Dedifferentiated amniotic fluid mesenchymal stem cell (primary cell): ENCODE data around the gene TRAF3IP1.

ENCODE experiments used
- DNase-seq: peaks from one replicate; pipeline ENCODE4 v3.0.0-alpha.2; 2016; ENCODE audit errors: extremely low spot score

TRAF3IP1 gene

DNA sequence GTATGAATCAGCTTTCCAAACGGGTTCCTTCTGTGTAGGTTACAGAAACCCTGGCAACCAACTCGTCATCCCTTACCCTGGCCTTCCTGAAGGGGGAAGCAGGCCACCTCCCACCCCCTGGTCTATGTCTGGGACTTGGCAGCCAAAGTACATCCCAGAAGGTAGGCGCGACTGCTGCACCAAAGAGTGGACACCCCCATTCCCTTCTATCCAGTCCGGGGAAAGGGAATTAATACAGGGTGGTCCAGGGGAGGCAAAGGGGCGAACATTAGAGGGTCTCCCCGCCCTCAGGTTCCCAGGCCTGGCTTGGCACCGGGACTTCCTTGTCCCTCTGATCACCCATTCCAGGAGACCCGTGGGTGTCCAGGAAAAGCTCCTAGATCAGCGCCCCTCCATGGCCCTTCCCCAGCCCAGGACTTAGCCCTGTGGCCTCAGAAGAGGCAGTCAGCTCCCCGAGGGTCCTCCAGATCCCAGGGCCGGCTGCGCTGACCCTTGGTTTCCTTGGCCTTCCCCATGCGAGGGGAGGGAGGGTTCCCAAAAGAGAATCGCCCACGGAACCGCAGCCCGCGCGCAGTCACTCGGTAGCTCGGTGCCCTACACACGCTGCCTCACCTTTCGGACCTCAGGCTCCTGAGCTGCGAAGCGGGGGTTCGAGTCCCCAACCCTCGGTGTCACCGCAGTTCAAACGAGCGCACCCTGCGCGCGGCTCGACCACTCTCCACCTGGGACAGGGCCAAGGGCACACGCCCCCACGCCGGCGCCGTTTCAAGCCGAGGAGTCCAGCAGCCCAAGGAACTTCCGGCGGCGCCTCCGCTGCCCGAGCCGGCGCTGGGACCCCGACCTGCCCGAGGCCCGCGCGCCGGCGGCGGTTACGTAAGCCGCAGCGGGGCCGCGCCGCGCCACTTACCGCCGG is 32.3 kb upstream of the TRAF3IP1 start, which contains the start of gene PER2:
Gene PER2, minus strand, starts transcription at position 874 of the 913 bp plus-strand sequence. CDS start 10,674 bp downstream, outside the sequence.
- DNase-seq: peak; percentile 80

DNA sequence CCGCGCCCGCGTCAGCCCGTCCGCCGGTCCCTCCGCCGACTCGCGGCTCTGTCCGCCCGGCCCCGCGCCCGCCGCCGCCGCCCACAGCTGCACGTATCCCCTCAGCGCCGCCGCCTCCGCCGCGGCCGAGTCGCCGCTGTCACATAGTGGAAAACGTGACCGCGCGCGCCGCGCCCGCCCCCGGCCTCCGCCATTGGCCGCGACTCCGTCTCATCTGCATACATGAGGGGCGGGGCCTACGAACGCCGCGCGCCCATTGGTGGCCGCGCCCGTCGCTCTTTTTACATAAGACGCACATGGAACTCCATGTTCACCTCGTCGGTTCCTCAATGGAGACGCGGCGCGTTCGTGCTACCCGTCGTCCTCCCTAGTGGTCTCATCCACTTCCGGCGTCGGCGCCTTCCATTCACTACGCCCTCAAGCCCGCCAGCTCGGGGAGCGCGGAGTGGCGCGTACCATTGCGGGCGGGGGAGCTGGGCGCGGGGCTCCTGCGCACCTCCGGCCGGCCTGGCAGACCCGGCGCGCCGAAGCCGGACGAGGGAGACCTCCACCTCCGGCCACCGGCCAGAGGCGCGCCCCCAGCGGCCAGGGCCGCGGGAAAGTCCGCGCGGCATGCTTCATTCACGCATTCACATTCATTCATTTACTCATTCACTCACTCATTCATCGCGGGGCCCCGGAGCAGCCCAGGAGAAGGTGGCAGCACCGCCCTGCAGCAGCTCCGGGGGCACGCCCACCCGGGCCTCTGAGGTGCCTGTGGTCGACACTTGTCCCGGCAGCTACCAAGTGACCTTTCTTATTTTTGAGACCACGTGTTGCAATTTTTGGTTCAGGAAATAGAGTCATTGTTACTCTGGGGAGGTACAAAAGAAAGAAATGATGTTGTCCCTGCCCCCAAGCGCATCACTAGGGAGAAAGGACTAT is 31.4 kb upstream of the TRAF3IP1 start:
- peak; percentile 95 for DNase-seq

DNA sequence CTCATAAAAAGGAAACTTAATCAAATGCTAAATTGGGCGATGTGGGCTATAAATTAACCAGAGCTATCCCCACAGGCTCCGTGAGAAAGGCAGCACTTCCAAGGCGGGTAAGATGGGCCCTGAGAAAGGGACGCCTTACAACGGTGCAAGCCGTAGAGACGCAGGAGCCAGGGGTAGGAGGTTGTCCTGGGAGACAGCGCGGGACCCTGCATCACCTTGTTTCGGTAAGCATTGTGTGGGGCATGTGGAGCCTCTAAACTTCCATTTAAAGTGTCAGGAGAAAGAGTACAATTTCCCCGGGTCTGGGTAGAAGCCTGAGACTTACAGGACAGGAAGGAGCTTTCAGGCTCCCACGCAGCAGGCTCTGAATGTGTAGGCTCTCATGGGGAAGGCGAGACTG is 30.7 kb upstream of the TRAF3IP1 start:
- DNase-seq: no peak

DNA sequence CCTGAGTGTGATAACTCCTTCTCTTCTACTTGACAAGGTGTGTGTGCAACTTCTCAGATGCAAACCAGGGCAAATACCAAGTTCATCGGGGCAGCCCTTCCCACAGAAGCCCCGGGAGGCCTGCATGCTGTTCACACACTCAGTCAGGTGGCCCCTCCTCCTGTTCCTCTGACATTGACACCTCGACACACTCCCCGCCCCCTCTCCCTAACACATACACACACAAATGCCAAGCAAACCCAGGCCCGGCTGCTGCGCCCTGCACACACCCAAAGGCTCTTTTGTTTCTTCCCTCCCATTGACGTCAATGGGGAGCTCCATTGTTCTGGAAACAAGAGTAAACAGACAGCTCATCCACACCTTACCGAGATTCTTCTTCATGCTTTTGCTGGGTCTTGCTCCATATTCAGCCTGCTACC is 30.2 kb upstream of the TRAF3IP1 start:
- no peak for DNase-seq

DNA sequence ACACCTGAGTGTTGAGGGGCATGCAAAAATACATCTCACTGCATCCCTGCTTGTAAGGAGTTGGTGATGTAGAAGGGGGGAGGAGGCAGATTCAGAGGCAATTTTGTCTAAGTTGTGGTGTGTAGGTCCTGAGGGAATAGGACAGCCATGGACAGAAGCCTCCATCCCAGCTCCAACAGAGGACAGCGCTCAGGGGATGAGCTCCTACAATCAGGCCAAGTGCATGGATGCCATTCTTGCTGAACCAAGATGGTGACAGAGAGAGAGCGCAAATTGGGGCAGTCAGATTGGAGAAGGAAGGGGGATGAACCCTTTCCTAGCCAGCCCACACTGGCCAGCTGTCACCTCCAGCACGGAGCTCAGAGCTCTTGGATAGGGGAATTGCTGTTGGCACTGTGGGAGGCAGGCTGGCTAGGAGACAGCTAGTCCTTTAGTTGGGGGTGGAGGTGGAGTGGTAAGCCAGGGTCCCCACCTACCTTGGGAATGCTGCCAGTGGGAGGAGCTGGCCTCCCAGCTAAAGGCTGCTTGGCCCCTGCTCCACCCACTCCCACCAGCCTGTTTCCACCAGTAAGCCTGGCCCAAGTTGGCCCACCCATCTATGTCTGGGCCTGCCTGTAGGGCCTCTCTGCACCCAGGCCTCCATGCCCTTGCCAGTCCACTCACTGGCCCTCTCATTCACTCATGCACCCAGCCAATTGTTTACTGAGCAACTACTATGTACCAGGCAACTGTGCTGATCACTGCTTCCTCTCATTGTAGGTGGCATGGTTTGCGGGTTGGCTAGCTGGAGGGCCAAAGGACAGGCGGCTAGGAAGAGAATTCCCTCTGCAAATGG is 29.4 kb upstream of the TRAF3IP1 start:
- no peak for DNase-seq

DNA sequence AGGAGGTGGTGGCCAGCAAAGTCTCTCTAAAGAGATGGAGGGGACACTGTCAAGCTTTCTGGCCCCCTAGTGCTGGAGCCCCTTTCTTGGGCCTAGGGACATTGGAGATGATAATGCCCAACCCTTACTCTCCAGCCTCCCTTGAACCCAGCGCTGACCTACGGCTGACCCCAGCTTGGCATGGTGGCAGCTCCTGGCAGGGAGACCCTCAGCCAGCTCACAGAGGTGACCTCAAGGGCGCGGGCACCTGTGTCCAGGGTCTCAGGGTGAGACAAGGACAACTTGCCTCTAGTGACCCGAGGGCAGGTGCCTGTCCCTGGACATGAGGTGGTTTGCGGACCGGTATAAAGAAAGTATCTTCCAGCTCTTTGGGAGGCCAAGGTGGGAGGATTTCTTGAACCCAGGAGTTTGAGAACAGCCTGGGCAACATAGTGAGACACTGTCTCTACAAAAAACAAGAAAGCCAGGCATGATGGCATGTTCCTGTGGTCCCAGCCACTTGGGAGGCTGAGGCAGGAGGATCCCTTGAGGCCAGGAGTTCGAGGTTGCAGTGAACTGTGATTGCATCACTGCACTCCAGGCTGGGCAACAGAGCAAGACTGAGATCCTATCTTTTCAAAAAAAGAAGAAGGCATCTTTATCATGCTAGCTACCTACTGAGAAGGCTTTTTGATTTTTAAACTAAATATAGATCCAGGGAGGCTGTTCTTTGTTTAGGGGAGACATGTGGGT is 28.6 kb upstream of the TRAF3IP1 start:
- DNase-seq: no peak

DNA sequence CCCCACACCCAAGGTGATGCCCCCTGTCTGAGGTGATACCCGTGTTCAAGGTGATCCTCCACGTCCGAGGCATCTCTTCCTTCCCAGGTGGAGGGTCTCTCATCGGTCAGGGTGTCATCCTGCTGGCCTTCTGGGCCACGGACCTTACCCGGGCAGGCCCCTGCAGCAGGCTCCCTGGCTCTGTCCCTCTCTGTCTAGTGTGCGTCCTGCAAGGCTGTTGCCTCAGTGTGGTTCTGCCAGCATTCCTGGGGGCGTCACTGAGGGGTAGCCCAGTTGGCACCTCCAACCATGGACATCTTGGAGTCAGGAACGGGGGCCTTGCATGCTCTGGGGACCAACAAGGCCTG is 26.3 kb upstream of the TRAF3IP1 start:
- DNase-seq: no peak

DNA sequence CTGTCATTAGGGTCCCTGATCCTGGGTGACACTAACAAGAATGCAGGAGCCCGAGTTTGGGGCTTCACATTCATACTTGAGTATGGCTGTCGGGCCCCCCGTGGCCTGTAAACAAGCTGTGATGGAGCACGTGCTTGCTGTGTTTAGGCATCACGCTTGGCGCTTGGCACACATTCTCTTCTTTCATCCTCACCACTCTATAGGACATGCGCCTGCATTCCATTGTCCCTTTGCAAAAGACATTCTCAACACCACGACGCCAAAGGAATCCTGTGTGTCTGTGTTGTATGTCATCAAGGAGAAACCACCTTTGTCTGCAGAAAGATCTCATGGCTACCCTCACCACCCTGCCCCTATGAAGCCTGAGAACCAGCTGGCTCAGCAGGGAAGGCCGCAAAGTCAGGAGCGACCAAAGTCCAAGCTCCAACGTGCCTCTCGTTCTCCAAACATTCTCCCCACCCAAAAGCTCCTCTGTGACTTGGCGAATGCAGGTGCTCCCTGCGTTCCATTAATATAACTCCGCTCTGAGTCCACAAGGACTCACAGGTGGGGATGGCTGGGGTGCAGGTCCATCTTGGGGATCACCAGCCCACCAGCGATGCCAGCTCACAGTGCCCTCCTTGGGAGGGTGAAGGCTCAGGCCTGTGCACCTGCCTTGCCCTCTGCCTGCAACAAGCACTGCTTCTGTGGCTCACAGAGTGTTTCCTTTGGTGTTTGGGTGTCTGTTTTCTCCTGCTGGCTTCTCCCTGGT is 25.8 kb upstream of the TRAF3IP1 start:
- DNase-seq: no peak

DNA sequence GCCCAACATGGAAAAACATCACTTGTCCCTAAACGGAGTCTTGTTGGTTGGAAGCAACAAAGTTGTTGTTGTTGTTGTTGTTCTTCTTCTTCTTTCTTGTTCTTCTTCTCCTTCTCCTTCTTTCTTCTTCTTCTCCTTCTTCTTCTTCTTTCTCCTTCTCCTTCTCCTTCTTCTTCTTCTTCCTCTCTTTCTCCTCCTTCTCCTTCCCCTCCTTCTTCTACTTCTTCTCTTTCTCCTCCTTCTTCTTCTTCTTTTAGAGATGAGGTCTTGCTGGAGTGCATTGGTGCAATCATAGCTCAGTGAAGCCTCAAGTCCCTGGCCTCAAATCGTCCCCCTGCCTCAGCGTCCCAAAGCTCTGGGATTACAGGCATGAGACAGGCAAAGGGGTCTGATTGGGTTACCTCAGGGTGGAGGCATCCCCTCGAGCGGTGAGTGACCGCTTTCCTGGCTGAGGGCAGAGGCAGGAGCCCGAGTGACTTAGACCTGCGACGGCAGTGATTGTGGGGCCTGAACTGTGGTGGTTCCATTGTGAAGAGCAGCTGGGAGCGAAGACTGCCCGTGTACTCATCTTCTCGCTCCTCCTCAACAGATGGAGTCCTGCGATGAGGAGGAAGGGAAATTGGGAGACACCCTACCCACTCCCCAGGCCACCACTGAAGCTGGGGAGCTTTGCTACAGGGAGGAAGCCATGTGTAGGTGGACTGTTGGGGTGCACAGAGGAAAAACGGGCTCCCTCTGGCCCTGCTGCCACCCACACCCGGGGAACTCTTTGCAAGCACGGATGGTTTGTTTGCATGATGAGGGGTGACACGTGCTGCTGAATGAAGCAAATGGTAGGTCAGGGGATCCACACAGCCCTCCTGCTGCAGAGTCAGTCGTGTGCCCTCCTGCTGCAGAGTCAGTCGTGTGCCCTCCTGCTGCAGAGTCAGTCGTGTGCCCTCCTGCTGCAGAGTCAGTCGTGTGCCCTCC is 24.9 kb upstream of the TRAF3IP1 start:
- no peak for DNase-seq

DNA sequence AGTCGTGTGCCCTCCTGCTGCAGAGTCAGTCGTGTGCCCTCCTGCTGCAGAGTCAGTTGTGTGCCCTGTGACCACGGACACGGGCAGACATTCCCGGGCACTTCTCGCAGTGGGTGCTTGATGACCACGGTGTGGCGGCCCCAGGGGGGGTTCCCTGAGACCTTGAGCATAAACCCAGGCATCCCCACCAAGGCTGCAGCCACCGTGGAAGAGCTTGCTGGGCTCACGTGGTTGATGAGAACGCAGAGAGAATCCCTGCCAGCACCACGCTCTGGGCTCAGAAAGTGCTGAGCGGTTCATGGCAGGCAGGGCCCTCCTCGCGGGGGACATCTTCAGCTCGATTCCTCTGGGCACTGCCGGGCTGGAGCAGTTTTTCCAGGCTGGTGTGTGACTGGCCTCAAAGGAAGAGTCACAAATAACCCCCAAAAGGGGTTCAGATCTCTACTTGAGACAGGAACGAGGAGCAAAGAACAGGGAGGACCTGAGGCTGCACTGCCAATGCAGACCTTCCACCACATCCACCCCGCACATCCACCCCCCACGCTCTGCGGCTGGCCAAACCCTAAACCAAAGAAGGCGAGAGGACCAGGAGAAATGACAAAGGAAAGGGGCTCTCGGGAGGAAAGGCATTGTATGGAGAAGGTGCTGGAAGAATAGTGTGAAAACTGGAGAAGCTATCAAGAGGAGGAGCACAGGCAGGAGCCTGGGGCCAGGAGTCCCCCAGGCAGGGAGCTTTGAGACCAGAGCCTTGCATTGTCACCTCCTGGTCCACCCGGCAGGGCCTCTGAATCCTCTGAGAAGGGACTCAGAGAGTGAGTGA is 23.5 kb upstream of the TRAF3IP1 start:
- no peak for DNase-seq

DNA sequence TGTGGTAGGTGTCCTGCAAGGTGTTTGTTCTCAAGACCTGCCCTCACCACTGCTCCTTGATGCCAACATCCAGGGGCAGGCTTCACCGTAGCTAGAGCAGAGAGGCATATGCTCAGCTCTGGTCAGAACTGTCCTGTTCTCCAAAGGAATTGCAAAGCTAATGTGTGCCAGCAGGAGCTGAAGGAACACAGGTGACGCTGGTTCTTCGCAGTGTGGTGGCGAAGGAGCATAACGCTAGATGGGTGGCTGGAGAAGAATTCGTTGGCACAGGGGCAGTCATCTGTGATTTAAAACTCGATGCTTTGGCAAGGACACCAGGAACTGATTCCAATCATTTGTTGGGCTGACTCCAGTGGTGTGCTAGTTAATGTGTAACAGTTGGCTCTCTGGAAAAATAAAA is 20.5 kb upstream of the TRAF3IP1 start:
- no peak for DNase-seq

DNA sequence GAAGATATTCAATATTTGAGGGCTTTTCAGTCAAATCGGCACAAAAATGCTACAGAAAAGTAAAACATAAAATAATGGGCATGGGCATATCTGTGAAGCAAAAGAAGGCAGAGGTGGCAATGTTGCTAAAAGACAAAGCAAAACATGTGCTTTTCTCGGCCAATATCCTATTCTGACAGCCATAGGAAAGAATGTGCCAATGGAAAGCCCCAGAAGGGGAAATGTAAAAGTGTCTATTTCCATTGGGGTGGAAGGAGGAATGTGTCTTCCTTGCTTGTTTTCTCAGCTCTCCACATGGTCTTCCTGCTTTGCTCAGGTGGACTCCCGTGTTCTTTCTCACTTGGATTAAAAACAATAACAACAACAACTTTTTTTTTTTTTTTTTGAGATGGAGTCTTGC is 18.2 kb upstream of the TRAF3IP1 start:
- DNase-seq: no peak

DNA sequence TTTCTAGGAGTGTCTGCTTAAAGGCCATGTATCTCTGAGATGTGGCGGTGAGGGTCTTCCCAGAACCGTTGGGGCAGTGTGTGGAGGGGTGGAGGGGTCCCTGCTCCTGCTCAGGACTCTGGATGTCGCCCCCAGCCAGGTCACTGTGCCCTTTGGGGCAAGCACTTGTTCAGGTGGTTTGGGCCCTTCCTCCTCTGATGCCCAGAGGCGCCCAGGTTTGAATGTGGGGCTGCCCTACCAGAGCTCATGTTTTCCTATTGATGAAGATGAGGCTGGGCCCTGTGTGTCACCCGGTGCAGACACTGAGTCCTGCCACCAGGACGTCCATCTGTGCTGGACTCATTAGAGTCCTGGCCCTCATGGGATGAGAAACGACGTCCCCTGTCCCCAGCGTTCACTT is 17.6 kb upstream of the TRAF3IP1 start:
- no peak for DNase-seq

DNA sequence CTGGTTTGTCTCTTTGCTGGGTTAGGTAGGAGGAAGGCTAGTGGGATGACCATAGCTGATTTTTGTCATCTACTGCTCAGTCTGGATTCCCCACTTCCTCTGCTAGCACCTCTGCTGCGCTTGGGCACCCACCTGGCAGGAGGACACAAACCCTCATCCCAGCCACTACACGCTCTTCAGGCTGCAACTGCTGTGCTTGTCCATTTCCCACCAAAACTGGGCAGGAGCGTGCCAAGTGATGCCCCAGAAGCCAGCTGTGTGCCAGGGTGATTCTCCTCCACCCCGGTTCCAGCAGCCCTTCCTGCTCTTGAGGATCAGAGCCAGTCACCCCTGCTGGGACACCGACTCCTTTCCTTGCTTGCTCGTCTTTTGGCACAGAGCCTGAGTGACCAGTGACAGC is 16.2 kb upstream of the TRAF3IP1 start:
- no peak for DNase-seq

DNA sequence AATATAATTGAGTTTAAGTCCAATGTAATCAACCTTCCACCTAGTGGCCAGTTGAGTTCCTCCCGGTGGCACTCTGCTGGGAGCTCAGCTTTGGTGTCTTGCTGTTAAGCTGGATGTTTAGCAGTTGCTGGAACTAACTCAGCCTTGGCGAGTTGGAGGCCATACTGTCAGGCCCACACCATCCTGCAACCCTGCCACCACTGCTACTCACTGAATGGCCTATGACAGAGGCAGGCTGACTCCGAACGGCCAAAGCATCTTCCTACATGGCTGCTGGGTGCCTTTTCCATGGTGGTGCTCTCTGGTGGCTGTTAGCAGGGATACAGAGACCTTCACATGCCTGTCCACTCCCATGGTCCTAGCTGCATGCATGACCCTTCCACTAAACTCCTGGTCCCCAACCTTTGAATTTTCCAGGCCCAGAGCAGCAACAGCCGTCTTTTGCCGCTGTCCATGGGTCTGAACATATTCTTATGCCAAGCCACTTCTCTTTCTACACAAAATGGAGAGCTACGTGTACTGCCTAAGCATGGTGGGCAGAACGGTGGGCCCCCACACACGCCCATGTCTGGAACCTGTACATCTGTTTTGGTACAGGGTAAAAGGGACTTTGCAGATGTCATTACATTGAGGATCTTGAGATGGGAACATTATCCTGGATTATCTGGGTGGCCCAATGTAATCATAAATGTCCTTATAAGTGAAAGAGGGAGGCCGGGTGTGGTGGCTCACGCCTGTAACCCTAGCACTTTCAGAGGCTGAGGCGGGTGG is 15.0 kb upstream of the TRAF3IP1 start:
- no peak for DNase-seq

DNA sequence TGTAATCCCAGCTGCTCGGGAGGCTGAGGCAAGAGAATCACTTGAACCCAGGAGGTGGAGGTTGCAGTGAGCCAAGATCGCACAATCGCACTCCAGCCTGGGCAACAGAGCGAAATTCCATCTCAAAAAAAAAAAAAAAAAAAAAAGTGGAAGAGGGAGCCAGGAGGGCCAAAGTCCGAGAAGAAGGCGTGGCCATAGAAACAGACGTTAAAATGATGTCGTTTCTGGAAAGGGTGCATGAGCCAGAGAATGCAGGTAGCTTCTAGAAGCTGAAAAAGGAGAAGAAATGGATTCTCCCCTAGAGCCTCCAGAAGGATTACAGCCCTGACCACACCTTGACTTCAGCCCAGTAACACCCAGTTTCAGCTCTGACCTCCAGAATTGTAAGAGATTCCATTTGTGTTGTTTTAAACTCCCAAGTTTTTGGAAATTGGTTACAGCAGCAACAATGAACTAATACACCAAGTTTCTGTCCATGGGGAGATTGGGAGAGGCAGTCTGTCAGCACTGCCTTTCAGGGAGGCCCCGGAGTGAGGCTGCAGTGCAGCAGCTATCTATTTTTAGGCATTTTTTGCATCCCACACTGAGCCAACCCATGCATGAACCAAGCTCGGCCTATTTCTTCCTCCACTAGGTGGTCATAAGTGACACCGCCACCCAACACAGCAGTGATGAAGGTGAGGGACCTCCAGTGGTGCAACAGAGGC is 14.2 kb upstream of the TRAF3IP1 start:
- DNase-seq: no peak

DNA sequence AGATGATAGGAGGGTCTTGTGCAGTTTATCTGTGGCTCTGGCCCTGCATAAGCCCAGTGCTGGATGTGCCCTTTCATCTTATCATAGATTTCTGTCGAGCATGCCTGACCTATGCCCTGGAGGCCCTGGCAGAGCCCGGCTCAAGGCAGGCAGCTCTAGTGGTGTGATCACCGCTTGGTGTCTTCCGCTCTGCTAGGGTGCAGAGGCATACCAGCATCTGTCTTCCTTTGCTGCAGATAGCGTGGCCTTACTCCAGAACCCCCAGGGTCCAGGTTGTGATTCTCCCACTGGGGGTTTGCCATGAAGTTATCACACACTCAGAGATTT is 13.7 kb upstream of the TRAF3IP1 start:
- no peak for DNase-seq
